Stomach (tissue), 9 donors: Measurements from ENCODE around the gene TRHDE. TPM values are rescaled to one million over a fixed set of nuclear protein-coding genes. Genes with fewer than 3 reads are reported as not detected.

Experiments used
- DNase-seq, 2 donors: peaks; one replicate each; pipeline versions ENCODE4 v3.0.0 to v3.0.0-alpha.2; 2013 to 2019
- H3K27ac ChIP-seq, 5 donors: fragments of 200-600 bp in 4 of 5; sonication (generic) in 4 of 5; one replicate each; pipeline ENCODE4 v1.5.1; 2013 to 2019; ENCODE audit warnings: mild to moderate bottlenecking in 1 of 5, moderate library complexity in 1 of 5
- H3K27me3 ChIP-seq, 3 donors: fragments of 200-600 bp; sonication (generic); one replicate each; pipeline ENCODE4 v1.5.1; 2017 to 2019; ENCODE audit warnings: mixed run types in 1 of 3
- H3K36me3 ChIP-seq, 4 donors: fragments of 200-600 bp; sonication (generic); 1 replicate in 3 of 4; 2 replicates in 1 of 4; pipeline ENCODE4 v1.5.1; 2016 to 2019
- H3K4me1 ChIP-seq, 4 donors: fragments of 200-600 bp; sonication (generic); one replicate each; pipeline ENCODE4 v1.5.1; 2016 to 2019
- H3K4me3 ChIP-seq, 4 donors: fragments of 200-600 bp; sonication (generic) in 3 of 4; one replicate each; pipeline ENCODE4 v1.5.1; 2016 to 2019; ENCODE audit warnings: mild to moderate bottlenecking in 1 of 4
- H3K9me3 ChIP-seq, 4 donors: fragments of 200-600 bp; sonication (generic); one replicate each; pipeline ENCODE4 v1.5.1; 2016 to 2019
- EP300 ChIP-seq: sonication (generic); formaldehyde crosslinking; IDR thresholded peaks from one replicate; pipeline ENCODE4 v1.6.1; 2017; ENCODE audit warnings: antibody characterized with exemption
- POLR2A ChIP-seq, 4 donors: fragments of 450-650 bp; IDR thresholded peaks; one replicate each; pipeline ENCODE4 v1.6.1; 2016; ENCODE audit warnings: antibody characterized with exemption in 4 of 4, control low read depth in 2 of 4, mild to moderate bottlenecking in 1 of 4, moderate library complexity in 1 of 4
- POLR2AphosphoS5 ChIP-seq, 3 donors: sonication (generic); formaldehyde crosslinking; IDR thresholded peaks; one replicate each; pipeline ENCODE4 v1.6.1; 2016; ENCODE audit warnings: antibody characterized with exemption in 3 of 3
- WGBS, 5 donors: extraction: QIAGEN DNeasy Blood & Tissue Kit in 3 of 5; methylation state at CpG; one replicate each; pipeline versions ENCODE4 v1.1.5 to v1.1.7; 2013 to 2018; 5-methylcytosine and 5-hydroxymethylcytosine counted together
- intact Hi-C: fragments of 100-400 bp; cut with DNase I; formaldehyde crosslinking; loops from one replicate; pipeline ENCODE4 v1.15.1; 2023; ENCODE audit warnings: low total_unique reads
- polyA plus RNA-seq, 3 donors: library from polyadenylated mRNA; stranded (reverse); fragments of 200-250 nt; gene quantifications; one replicate each; pipeline ENCODE4 v1.2.3, GENCODE V29; 2013
- total RNA-seq, 5 donors: library from RNA; depleted of rRNA; stranded (reverse); fragments of >200 nt; gene quantifications; one replicate each; pipeline versions ENCODE4 v1.1.0 to v1.2.3, GENCODE V29; 2014 to 2016
- TF ChIP-seq, protein P1 (sequence below), 7 experiments: fragments of 450-650 bp in 4 of 7; fragments of 200-600 bp in 3 of 7; sonication (generic) in 3 of 7; IDR thresholded peaks; one replicate each; pipeline ENCODE4 v1.5.1; 2016 to 2019; ENCODE audit warnings: antibody characterized with exemption in 7 of 7, control low read depth in 2 of 7, mild to moderate bottlenecking in 1 of 7
- donor health status: healthy with polysubstance abuse.
- donor health status: Bipolar disorder and iron deficiency.
- donor health status: healthy.

Gene TRHDE
- total and polyA plus RNA-seq, 8 donors, result 0.13 to 75.3 (median 3.2) TPM

GRCh38 chr12:72337382-72337781, 65.2 kb downstream of the TRHDE start:
- no peak overlapping the region for H3K4me3 ChIP-seq
- 57 to 64% (median 62%) methylated on average over 6 of the region's 6 CpGs for WGBS, 5 donors
- no peaks in the 10 kb centered on the region for H3K9me3 ChIP-seq
- H3K27me3 ChIP-seq, result no peaks in the 10 kb centered on the region
- intact Hi-C loops, result no loop called here
- no peak for DNase-seq
- no peaks in the 10 kb centered on the region for H3K4me1 ChIP-seq
- TF ChIP-seq POLR2AphosphoS5 (IDR thresholded peaks at IDR 0.05), result no peak
- H3K27ac ChIP-seq, result no peak overlapping the region
- H3K36me3 ChIP-seq, result no peaks in the 10 kb centered on the region

GRCh38 chr12:72337946-72338345, 65.8 kb downstream of the TRHDE start:
- DNase-seq, result no peak
- no peak overlapping the region for H3K4me3 ChIP-seq
- no peaks in the 10 kb centered on the region for H3K4me1 ChIP-seq
- no peaks in the 10 kb centered on the region for H3K27me3 ChIP-seq
- intact Hi-C loops, result no loop called here
- H3K27ac ChIP-seq, result no peak overlapping the region
- no peaks in the 10 kb centered on the region for H3K36me3 ChIP-seq
- 69 to 83% (median 76%) methylated on average over 8 of the region's 8 CpGs for WGBS, 5 donors
- TF ChIP-seq POLR2AphosphoS5 (IDR thresholded peaks at IDR 0.05) (no peak), POLR2A (IDR thresholded peaks at IDR 0.05) (no peak), EP300 (no peak)
- TF ChIP-seq, protein P1, sequence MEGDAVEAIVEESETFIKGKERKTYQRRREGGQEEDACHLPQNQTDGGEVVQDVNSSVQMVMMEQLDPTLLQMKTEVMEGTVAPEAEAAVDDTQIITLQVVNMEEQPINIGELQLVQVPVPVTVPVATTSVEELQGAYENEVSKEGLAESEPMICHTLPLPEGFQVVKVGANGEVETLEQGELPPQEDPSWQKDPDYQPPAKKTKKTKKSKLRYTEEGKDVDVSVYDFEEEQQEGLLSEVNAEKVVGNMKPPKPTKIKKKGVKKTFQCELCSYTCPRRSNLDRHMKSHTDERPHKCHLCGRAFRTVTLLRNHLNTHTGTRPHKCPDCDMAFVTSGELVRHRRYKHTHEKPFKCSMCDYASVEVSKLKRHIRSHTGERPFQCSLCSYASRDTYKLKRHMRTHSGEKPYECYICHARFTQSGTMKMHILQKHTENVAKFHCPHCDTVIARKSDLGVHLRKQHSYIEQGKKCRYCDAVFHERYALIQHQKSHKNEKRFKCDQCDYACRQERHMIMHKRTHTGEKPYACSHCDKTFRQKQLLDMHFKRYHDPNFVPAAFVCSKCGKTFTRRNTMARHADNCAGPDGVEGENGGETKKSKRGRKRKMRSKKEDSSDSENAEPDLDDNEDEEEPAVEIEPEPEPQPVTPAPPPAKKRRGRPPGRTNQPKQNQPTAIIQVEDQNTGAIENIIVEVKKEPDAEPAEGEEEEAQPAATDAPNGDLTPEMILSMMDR (IDR thresholded peaks at IDR 0.05), result no peak
- no peaks in the 10 kb centered on the region for H3K9me3 ChIP-seq

- H3K27me3 ChIP-seq, result no peaks in the 10 kb centered on the region
- no peaks in the 10 kb centered on the region for H3K4me1 ChIP-seq
- no peak overlapping the region for H3K27ac ChIP-seq
- H3K9me3 ChIP-seq, result no peaks in the 10 kb centered on the region
- intact Hi-C loops, result no loop called here
- DNase-seq, result no peak
- no peaks in the 10 kb centered on the region for H3K36me3 ChIP-seq
- no peak for TF ChIP-seq EP300
- TF ChIP-seq POLR2A (IDR thresholded peaks at IDR 0.05), result no peak
- TF ChIP-seq, protein P1 (IDR thresholded peaks at IDR 0.05), result no peak
- no peak for TF ChIP-seq POLR2AphosphoS5 (IDR thresholded peaks at IDR 0.05)
- 61 to 71% (median 69%) methylated on average over 4 of the region's 4 CpGs for WGBS, 5 donors
- H3K4me3 ChIP-seq, result no peak overlapping the region
These were observed 66.3 kb downstream of the TRHDE start for GRCh38 chr12:72338437-72338836.

GRCh38 chr12:72346363-72346944, 74.3 kb downstream of the TRHDE start:
- Histone ChIP-seq H3K36me3 (no peaks in the 10 kb centered on the region), H3K4me1 (no peaks in the 10 kb centered on the region), H3K27ac (no peak overlapping the region), H3K4me3 (no peak overlapping the region), H3K9me3 (no peaks in the 10 kb centered on the region), H3K27me3 (no peaks in the 10 kb centered on the region)
- whole genome bisulfite sequencing, 5 donors, result 26 to 30% (median 30%) methylated on average over 5 of the region's 5 CpGs
- intact Hi-C loops, result no loop called here
- no peak for TF ChIP-seq POLR2AphosphoS5 (IDR thresholded peaks at IDR 0.05)
- TF ChIP-seq, protein P1 (IDR thresholded peaks at IDR 0.05), result peak in 5 of 7 experiments; percentile 18 to 36 (median 30)
- DNase-seq, result peak; percentile 31 to 91

DNA sequence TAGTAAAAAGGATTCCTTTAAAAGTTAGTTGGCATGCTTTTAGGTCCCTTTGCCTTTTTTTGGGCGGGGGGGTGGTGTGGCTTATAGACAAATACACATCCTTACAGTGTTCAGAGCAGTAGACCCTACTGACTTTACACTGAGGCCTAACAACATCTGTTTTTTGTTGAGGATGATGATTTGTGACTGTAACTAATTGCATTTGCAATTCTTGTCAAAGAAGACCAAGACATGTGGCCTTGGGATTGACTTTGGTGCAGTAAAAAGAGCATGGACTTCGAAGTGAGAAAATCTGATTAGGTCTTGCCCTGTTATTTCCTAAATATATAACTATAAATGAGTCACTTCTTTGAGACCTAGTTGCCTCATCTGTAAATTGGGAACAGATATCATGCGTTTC, 77.3 kb downstream of the TRHDE start:
- Histone ChIP-seq H3K4me3 (no peak overlapping the region), H3K36me3 (no peaks in the 10 kb centered on the region), H3K9me3 (no peaks in the 10 kb centered on the region), H3K27me3 (no peaks in the 10 kb centered on the region), H3K27ac (no peak overlapping the region), H3K4me1 (no peaks in the 10 kb centered on the region)
- intact Hi-C loops, result no loop called here
- TF ChIP-seq EP300 (no peak), POLR2A (IDR thresholded peaks at IDR 0.05) (no peak), POLR2AphosphoS5 (IDR thresholded peaks at IDR 0.05) (no peak)
- TF ChIP-seq, protein P1 (IDR thresholded peaks at IDR 0.05), result no peak
- DNase-seq, result no peak
- 46 to 67% (median 62%) methylated on average over 3 of the region's 3 CpGs for WGBS, 5 donors
